Right renal cortex interstitium (tissue), 3 donors: ENCODE results near the gene DRC1. TPM values are rescaled to one million over a fixed set of nuclear protein-coding genes. Genes with fewer than 3 reads are reported as not detected.
"Not testable (repeated sequence)": the region's sequence is repeated elsewhere in the genome, so short reads cannot be mapped to it uniquely, and the experiment has no call there.

Experiments
- DNase-seq, 3 donors: peaks; one replicate each; pipeline ENCODE4 v3.0.0-alpha.2; 2013; ENCODE audit warnings: low read depth in 3 of 3, low spot score in 2 of 3
- polyA plus RNA-seq, 3 donors: library from polyadenylated mRNA; unstranded; fragments of 120-200 nt; gene quantifications; one replicate each; pipeline ENCODE4 v1.2.1, GENCODE V29; 2013; ENCODE audit not compliant: insufficient read length in 3 of 3

DRC1 gene
- polyA plus RNA-seq, 3 donors, result 3.4 to 3.9 (median 3.7) TPM

- no peak for DNase-seq
Observed at GRCh38 chr2:26462100-26462499, 60.4 kb downstream of the DRC1 start.

GRCh38 chr2:26462511-26463243 lies 61.0 kb downstream of the DRC1 start:
- no peak for DNase-seq

GRCh38 chr2:26463244-26464192 lies 61.8 kb downstream of the DRC1 start:
- DNase-seq, result no peak

GRCh38 chr2:26464390-26465265 lies 62.9 kb downstream of the DRC1 start:
- DNase-seq, result no peak

GRCh38 chr2:26465266-26465925 lies 63.7 kb downstream of the DRC1 start:
- DNase-seq, result no peak

- no peak for DNase-seq
Observed at GRCh38 chr2:26465981-26466471, 64.3 kb downstream of the DRC1 start.

GRCh38 chr2:26466662-26467310 lies 65.1 kb downstream of the DRC1 start:
- DNase-seq, result no peak

- not testable (repeated sequence) for DNase-seq
Observed at GRCh38 chr2:26468544-26468943, 66.8 kb downstream of the DRC1 start.

- DNase-seq, result no peak
Observed at GRCh38 chr2:26469092-26469710, 67.5 kb downstream of the DRC1 start.

GRCh38 chr2:26469955-26470354 lies 68.2 kb downstream of the DRC1 start:
- no peak for DNase-seq

GRCh38 chr2:26470601-26471260 lies 69.0 kb downstream of the DRC1 start:
- DNase-seq, result no peak

GRCh38 chr2:26471289-26471688 lies 69.6 kb downstream of the DRC1 start:
- no peak for DNase-seq

GRCh38 chr2:26471766-26472706 lies 70.3 kb downstream of the DRC1 start:
- no peak for DNase-seq

GRCh38 chr2:26472821-26473655 lies 71.3 kb downstream of the DRC1 start:
- DNase-seq, result no peak

- no peak for DNase-seq
Observed at GRCh38 chr2:26473796-26474195, 72.1 kb downstream of the DRC1 start.

GRCh38 chr2:26474261-26474785 lies 72.6 kb downstream of the DRC1 start:
- DNase-seq, result no peak
